22Rv1 (cell line): ENCODE results near the gene IGF1R.

Source experiments
- ZFX ChIP-seq: fragments of 450-650 bp; IDR thresholded peaks from 2 replicates; pipeline ENCODE4 v1.6.1; 2017; ENCODE audit warnings: antibody characterized with exemption, borderline replicate concordance
- TF ChIP-seq, protein P1 (sequence below): fragments of 450-650 bp; IDR thresholded peaks from 2 replicates; pipeline ENCODE4 v1.5.1; 2017; ENCODE audit warnings: mild to moderate bottlenecking

GRCh38 chr15:98791046-98791701, 142.8 kb downstream of the IGF1R start:
- TF ChIP-seq, protein P1, sequence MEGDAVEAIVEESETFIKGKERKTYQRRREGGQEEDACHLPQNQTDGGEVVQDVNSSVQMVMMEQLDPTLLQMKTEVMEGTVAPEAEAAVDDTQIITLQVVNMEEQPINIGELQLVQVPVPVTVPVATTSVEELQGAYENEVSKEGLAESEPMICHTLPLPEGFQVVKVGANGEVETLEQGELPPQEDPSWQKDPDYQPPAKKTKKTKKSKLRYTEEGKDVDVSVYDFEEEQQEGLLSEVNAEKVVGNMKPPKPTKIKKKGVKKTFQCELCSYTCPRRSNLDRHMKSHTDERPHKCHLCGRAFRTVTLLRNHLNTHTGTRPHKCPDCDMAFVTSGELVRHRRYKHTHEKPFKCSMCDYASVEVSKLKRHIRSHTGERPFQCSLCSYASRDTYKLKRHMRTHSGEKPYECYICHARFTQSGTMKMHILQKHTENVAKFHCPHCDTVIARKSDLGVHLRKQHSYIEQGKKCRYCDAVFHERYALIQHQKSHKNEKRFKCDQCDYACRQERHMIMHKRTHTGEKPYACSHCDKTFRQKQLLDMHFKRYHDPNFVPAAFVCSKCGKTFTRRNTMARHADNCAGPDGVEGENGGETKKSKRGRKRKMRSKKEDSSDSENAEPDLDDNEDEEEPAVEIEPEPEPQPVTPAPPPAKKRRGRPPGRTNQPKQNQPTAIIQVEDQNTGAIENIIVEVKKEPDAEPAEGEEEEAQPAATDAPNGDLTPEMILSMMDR, result no peak
- no peak for TF ChIP-seq ZFX
